ENCODE results near the gene ASAH2.

The ASAH2 gene

DNA sequence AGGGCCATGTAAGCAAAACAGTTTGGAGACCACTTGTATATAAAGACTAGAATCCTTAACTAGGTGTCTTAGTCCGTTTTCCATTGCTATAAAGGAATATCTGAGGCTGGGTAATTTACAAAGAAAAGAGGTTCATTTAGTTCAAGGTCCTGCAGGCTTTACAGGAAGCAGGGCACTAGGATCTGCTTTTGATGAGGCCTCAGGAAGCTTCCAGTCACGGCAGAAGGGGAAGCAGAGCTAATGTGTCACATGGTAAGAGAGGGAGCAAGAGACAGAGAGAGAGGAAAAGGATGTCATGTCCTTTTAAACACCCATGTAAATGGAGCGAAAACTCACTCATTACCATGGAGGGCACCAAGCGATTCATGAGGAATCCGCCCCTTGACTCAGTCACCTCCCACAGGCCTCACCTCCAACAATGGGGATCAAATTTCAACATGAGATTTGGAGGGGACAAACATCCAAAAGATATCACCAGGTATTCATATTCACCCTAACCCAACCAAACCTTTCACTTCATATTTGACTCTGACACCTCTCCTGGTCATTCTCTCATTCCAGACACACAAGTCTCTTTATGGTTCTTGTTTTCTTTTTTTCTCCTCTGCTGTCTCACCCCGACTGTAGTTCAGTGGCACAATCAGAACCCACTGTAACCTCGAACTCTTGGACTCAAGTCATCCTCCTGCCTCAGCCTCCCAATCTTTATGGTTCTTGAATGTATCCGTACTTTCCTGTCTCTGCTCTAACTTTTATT lies 30.1 kb upstream of the ASAH2 start:
- TF ChIP-seq, protein P1, sequence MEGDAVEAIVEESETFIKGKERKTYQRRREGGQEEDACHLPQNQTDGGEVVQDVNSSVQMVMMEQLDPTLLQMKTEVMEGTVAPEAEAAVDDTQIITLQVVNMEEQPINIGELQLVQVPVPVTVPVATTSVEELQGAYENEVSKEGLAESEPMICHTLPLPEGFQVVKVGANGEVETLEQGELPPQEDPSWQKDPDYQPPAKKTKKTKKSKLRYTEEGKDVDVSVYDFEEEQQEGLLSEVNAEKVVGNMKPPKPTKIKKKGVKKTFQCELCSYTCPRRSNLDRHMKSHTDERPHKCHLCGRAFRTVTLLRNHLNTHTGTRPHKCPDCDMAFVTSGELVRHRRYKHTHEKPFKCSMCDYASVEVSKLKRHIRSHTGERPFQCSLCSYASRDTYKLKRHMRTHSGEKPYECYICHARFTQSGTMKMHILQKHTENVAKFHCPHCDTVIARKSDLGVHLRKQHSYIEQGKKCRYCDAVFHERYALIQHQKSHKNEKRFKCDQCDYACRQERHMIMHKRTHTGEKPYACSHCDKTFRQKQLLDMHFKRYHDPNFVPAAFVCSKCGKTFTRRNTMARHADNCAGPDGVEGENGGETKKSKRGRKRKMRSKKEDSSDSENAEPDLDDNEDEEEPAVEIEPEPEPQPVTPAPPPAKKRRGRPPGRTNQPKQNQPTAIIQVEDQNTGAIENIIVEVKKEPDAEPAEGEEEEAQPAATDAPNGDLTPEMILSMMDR (IDR thresholded peaks at IDR 0.05; ENCODE audit: insufficient read depth, low read length), result no peak
- TF ChIP-seq, protein P2, sequence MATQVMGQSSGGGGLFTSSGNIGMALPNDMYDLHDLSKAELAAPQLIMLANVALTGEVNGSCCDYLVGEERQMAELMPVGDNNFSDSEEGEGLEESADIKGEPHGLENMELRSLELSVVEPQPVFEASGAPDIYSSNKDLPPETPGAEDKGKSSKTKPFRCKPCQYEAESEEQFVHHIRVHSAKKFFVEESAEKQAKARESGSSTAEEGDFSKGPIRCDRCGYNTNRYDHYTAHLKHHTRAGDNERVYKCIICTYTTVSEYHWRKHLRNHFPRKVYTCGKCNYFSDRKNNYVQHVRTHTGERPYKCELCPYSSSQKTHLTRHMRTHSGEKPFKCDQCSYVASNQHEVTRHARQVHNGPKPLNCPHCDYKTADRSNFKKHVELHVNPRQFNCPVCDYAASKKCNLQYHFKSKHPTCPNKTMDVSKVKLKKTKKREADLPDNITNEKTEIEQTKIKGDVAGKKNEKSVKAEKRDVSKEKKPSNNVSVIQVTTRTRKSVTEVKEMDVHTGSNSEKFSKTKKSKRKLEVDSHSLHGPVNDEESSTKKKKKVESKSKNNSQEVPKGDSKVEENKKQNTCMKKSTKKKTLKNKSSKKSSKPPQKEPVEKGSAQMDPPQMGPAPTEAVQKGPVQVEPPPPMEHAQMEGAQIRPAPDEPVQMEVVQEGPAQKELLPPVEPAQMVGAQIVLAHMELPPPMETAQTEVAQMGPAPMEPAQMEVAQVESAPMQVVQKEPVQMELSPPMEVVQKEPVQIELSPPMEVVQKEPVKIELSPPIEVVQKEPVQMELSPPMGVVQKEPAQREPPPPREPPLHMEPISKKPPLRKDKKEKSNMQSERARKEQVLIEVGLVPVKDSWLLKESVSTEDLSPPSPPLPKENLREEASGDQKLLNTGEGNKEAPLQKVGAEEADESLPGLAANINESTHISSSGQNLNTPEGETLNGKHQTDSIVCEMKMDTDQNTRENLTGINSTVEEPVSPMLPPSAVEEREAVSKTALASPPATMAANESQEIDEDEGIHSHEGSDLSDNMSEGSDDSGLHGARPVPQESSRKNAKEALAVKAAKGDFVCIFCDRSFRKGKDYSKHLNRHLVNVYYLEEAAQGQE (IDR thresholded peaks at IDR 0.05; ENCODE audit: insufficient replicate concordance, low read depth), result no peak
- TF ChIP-seq SPI1 (IDR thresholded peaks at IDR 0.05; ENCODE audit: borderline replicate concordance, low read depth), result no peak
- TF ChIP-seq GABPA (IDR thresholded peaks at IDR 0.05; ENCODE audit: low read depth), result no peak
- TF ChIP-seq POLR2AphosphoS5 (IDR thresholded peaks at IDR 0.05; ENCODE audit: low read depth), result no peak
- no peak overlapping the region for H3K27ac ChIP-seq (replicated peaks)
- no peak for DNase-seq (ENCODE audit: low read depth in 1 of 2, low spot score in 1 of 2)
- H3K27me3 ChIP-seq (ENCODE audit: insufficient read depth, poor library complexity, severe bottlenecking), result peaks cover 8% of the 10 kb centered on the region
- no peak overlapping the region for H3K4me3 ChIP-seq (replicated peaks; ENCODE audit: insufficient read depth, low read length)

DNA sequence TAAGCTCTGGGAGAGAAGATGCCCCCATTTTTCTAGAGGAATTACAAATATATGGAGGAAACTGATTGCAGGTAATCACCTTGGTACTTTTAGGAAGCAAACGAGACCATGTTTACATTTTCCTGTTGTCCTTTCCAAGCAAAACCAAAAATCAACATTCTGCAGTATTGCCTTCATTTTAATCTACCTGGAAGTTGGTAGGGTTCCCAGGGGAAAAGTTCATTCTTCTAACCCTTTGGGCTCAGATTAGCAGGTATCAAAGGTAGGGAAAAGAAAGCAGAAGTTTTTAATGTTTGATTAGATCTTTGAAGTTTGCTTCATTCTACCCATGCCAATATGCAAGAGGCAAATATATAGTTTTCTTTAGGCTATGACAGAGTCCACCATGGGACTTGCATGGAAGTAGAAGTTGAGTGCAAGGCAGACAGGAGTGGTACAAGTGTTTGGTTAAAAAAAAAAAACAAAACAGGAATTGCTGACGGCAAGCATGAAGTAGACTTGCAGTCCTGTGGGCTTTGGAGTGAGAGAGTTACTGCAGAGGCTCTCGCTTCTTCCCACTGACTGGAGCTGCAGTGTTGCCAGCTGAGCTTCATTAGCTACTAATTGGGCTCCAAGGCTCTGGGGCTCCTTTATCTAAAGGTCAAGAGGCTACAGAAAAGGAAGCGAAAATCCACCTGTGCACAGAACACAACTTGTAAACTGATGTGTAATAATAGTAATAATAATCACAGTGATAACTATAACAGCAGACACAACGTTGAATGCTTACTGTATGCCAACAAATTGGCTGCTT lies 28.9 kb upstream of the ASAH2 start:
- peaks cover 10% of the 10 kb centered on the region for H3K27me3 ChIP-seq (ENCODE audit: insufficient read depth, poor library complexity, severe bottlenecking)
- TF ChIP-seq SPI1 (IDR thresholded peaks at IDR 0.05; ENCODE audit: borderline replicate concordance, low read depth) (no peak), GABPA (IDR thresholded peaks at IDR 0.05; ENCODE audit: low read depth) (no peak), POLR2AphosphoS5 (IDR thresholded peaks at IDR 0.05; ENCODE audit: low read depth) (no peak)
- TF ChIP-seq, protein P2 (IDR thresholded peaks at IDR 0.05; ENCODE audit: insufficient replicate concordance, low read depth), result no peak
- TF ChIP-seq, protein P1 (IDR thresholded peaks at IDR 0.05; ENCODE audit: insufficient read depth, low read length), result no peak
- no peak for DNase-seq (ENCODE audit: low read depth in 1 of 2, low spot score in 1 of 2)
- H3K27ac ChIP-seq (replicated peaks), result no peak overlapping the region
- H3K4me3 ChIP-seq (replicated peaks; ENCODE audit: insufficient read depth, low read length), result no peak overlapping the region

DNA sequence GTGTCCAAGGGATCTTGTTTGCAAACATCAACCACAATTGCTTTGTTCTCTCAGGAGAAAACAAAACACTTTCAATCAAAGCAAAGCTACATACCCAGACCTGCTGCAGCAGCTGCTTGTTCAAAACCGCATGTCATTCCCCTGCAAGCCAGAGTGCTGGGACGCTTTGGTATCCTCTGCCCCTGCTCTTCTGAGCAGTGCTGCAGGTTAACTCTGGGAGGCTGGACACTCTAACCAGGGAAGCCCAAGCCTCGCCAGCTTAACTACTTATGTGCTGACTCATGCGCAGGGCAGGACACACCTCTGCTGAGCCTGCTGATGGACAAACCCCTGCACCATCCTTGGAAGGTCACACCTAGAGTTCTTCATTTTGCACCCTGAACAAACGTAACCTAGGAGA lies 28.2 kb upstream of the ASAH2 start:
- H3K27ac ChIP-seq (replicated peaks), result no peak overlapping the region
- no peak for DNase-seq (ENCODE audit: low read depth in 1 of 2, low spot score in 1 of 2)
- no peak overlapping the region for H3K4me3 ChIP-seq (replicated peaks; ENCODE audit: insufficient read depth, low read length)
- H3K27me3 ChIP-seq (ENCODE audit: insufficient read depth, poor library complexity, severe bottlenecking), result peaks cover 10% of the 10 kb centered on the region
- TF ChIP-seq, protein P1 (IDR thresholded peaks at IDR 0.05; ENCODE audit: insufficient read depth, low read length), result no peak
- TF ChIP-seq SPI1 (IDR thresholded peaks at IDR 0.05; ENCODE audit: borderline replicate concordance, low read depth) (no peak), GABPA (IDR thresholded peaks at IDR 0.05; ENCODE audit: low read depth) (no peak)

Data from HL-60 (cell line).